K562 (cell line): ENCODE data around the gene ZNF236. TPM values are rescaled to one million over a fixed set of nuclear protein-coding genes. Genes with fewer than 3 reads are reported as not detected.

Source experiments
- ATAC-seq: fragments of 200-7000 bp; cut with Tn5 transposase; 3 replicates; pipeline ENCODE4 v1.9.1; 2020; ENCODE audit warnings: moderate library complexity
- BruUV-seq: library from RNA; stranded (reverse); fragments of 400-500 nt; replicated peaks from 2 replicates; lab custom pipeline; 2021; lab: Mats Ljungman, UMichigan
- CTCF ChIA-PET: fragments of 300-600 bp; formaldehyde crosslinking; extraction: SDS; loops from one replicate; lab custom pipeline; 2021; ENCODE audit warnings: low intra/inter-chr PET ratio; lab: Yijun Ruan, JAX
- POLR2A ChIA-PET: fragments of 300-600, 350-650 bp; sonication (Branson Sonifier 250); formaldehyde crosslinking; extraction: SDS; loops from one replicate; lab custom pipeline; 2021; ENCODE audit warnings: antibody characterized with exemption, inconsistent platforms; lab: Yijun Ruan, JAX
- DNase-seq, 4 experiments: peaks; one replicate each; pipeline versions ENCODE4 v3.0.0 to v3.0.0-alpha.2; 2011 to 2018; ENCODE audit warnings: low spot score in 3 of 4, mixed read lengths in 3 of 4; ENCODE audit errors: extremely low read depth in 1 of 4
- FAIRE-seq: peaks from 2 replicates; lab custom pipeline; 2011; peaks lifted over from hg19 to GRCh38; lab: Jason Lieb, UNC
- H2AFZ ChIP-seq: 2 replicates; pipeline ENCODE4 v1.6.0; 2011; ENCODE audit warnings: low read depth, low read length, control low read depth, inconsistent platforms
- H3K27ac ChIP-seq: fragments of 200-600 bp; 3 replicates; pipeline ENCODE4 v1.8.0; 2011; ENCODE audit warnings: low read depth, mild to moderate bottlenecking, control low read depth, inconsistent platforms, low read length, moderate library complexity, mixed read lengths; ENCODE audit errors: extremely low read depth
- H3K27me3 ChIP-seq, 2 experiments: fragments of 300-600 bp in 1 of 2; 2 replicates in 1 of 2; 3 replicates in 1 of 2; pipeline versions ENCODE4 v1.6.0 to v1.8.0; 2011; ENCODE audit warnings: inconsistent platforms in 2 of 2, low read length in 2 of 2, mild to moderate bottlenecking in 1 of 2, mixed read lengths in 1 of 2, moderate library complexity in 1 of 2; ENCODE audit not compliant: control insufficient read depth in 2 of 2, insufficient read depth in 2 of 2
- H3K36me3 ChIP-seq: fragments of 300-600 bp; 3 replicates; pipeline ENCODE4 v1.8.0; 2011; ENCODE audit warnings: mild to moderate bottlenecking, low read length, inconsistent platforms; ENCODE audit not compliant: control insufficient read depth, insufficient read depth
- H3K4me1 ChIP-seq, 2 experiments: fragments of 200-600 bp in 1 of 2; replicated peaks in 1 of 2; 2 replicates in 1 of 2; 3 replicates in 1 of 2; pipeline versions ENCODE4 v1.5.1 to v1.8.0; 2011; ENCODE audit warnings: inconsistent platforms in 2 of 2, low read length in 2 of 2, mild to moderate bottlenecking in 1 of 2, mixed read lengths in 1 of 2, moderate library complexity in 1 of 2; ENCODE audit not compliant: control insufficient read depth in 2 of 2, insufficient read depth in 2 of 2
- H3K4me2 ChIP-seq: 2 replicates; pipeline ENCODE4 v1.6.1; 2011; ENCODE audit warnings: low read length, control low read depth, inconsistent platforms, mixed read lengths; ENCODE audit not compliant: insufficient read depth
- H3K4me3 ChIP-seq: fragments of 200-600 bp; sonication (generic), shearing (Covaris generic); 2 replicates; pipeline ENCODE4 v1.5.1; 2016; ENCODE audit warnings: control low read depth, inconsistent platforms
- H3K79me2 ChIP-seq: fragments of 200-600 bp; 3 replicates; pipeline ENCODE4 v1.8.0; 2011; ENCODE audit warnings: low read length, inconsistent platforms; ENCODE audit not compliant: control insufficient read depth, insufficient read depth
- H3K9ac ChIP-seq, 2 experiments: 2 replicates each; pipeline versions ENCODE4 v1.6.0 to v1.6.1; 2011; ENCODE audit warnings: low read depth in 2 of 2, low read length in 2 of 2, control low read depth in 1 of 2, inconsistent platforms in 1 of 2, mild to moderate bottlenecking in 1 of 2, mixed read lengths in 1 of 2; ENCODE audit not compliant: insufficient read depth in 1 of 2
- H3K9me1 ChIP-seq: one replicate; pipeline ENCODE4 v1.6.0; 2011; ENCODE audit warnings: inconsistent platforms, mild to moderate bottlenecking, low read length, moderate library complexity; ENCODE audit not compliant: control insufficient read depth, insufficient read depth
- H3K9me3 ChIP-seq: replicated peaks from 2 replicates; pipeline ENCODE4 v1.5.1; 2011; ENCODE audit warnings: low read depth, low read length, inconsistent platforms; ENCODE audit not compliant: control insufficient read depth, insufficient read depth
- H4K20me1 ChIP-seq: replicated peaks from 2 replicates; pipeline ENCODE4 v1.6.1; 2011; ENCODE audit warnings: low read length, inconsistent platforms, mixed read lengths; ENCODE audit not compliant: control insufficient read depth, insufficient read depth
- ARID2 ChIP-seq: fragments of 450-650 bp; IDR thresholded peaks from 2 replicates; pipeline ENCODE4 v1.6.1; 2017; ENCODE audit warnings: antibody characterized with exemption, mild to moderate bottlenecking
- HEY1 ChIP-seq: fragments of 250-450 bp; sonication (Bioruptor Pico); IDR thresholded peaks from 2 replicates; pipeline ENCODE4 v1.5.0; 2020; ENCODE audit warnings: mild to moderate bottlenecking, moderate library complexity, borderline replicate concordance
- JUND ChIP-seq, 2 experiments: IDR thresholded peaks; 2 replicates in 1 of 2; 3 replicates in 1 of 2; pipeline ENCODE4 v1.6.1; 2011; ENCODE audit warnings: borderline replicate concordance in 2 of 2, low read depth in 2 of 2, low read length in 2 of 2, improper control_type of control experiment in 1 of 2, missing biosample characterization in 1 of 2, missing genetic modification characterization in 1 of 2, missing genetic modification reagents in 1 of 2
- KLF10 ChIP-seq: fragments of 250-450 bp; sonication (Bioruptor Pico); IDR thresholded peaks from 2 replicates; pipeline ENCODE4 v1.6.1; 2021; ENCODE audit warnings: matching md5 sums
- MCM2 ChIP-seq: fragments of 450-650 bp; IDR thresholded peaks from 2 replicates; pipeline ENCODE4 v1.6.1; 2017; ENCODE audit warnings: low read depth, mild to moderate bottlenecking
- PCBP1 ChIP-seq: fragments of 200-400 bp; formaldehyde crosslinking; IDR thresholded peaks from 2 replicates; pipeline ENCODE4 v1.6.1; 2018; ENCODE audit warnings: mild to moderate bottlenecking, low read depth, low read length; ENCODE audit not compliant: poor library complexity, severe bottlenecking
- POU5F1 ChIP-seq: fragments of 150-350 bp; IDR thresholded peaks from 2 replicates; pipeline ENCODE4 v1.6.1; 2014; ENCODE audit warnings: borderline replicate concordance, low read length, low read depth, mild to moderate bottlenecking; ENCODE audit not compliant: partially characterized antibody
- TAF7 ChIP-seq: fragments of 450-650 bp; IDR thresholded peaks from 2 replicates; pipeline ENCODE4 v1.6.1; 2016; ENCODE audit warnings: missing genetic modification characterization, missing compliant biosample characterization
- TOE1 ChIP-seq, 2 experiments: fragments of 450-650 bp in 1 of 2; sonication (generic) in 1 of 2; formaldehyde crosslinking in 1 of 2; IDR thresholded peaks; 2 replicates each; pipeline versions ENCODE4 v1.7.1 to v1.8.0; 2016 to 2022; ENCODE audit warnings: borderline replicate concordance in 2 of 2, mild to moderate bottlenecking in 2 of 2, antibody characterized with exemption in 1 of 2, inconsistent platforms in 1 of 2, low read depth in 1 of 2, missing genetic modification reagents in 1 of 2, moderate library complexity in 1 of 2
- WHSC1 ChIP-seq: IDR thresholded peaks from one replicate; pipeline ENCODE4 v1.6.1; 2012; ENCODE audit warnings: low read length, control low read depth, inconsistent platforms
- YY1 ChIP-seq, 3 experiments: IDR thresholded peaks; 2 replicates each; pipeline ENCODE4 v1.6.1; 2011; ENCODE audit warnings: low read length in 2 of 3, mild to moderate bottlenecking in 2 of 3, moderate library complexity in 2 of 3, borderline replicate concordance in 1 of 3, control low read depth in 1 of 3, low read depth in 1 of 3; ENCODE audit not compliant: insufficient read depth in 3 of 3, insufficient replicate concordance in 2 of 3, control insufficient read depth in 1 of 3, insufficient read length in 1 of 3; ENCODE audit errors: extremely low read depth in 1 of 3
- ZNF592 ChIP-seq: fragments of 450-650 bp; IDR thresholded peaks from 2 replicates; pipeline ENCODE4 v1.6.1; 2017; ENCODE audit warnings: antibody characterized with exemption, mild to moderate bottlenecking
- ZNF830 ChIP-seq: fragments of 250-450 bp; sonication (Bioruptor Pico); IDR thresholded peaks from 2 replicates; pipeline ENCODE4 v1.5.0; 2021; ENCODE audit warnings: mild to moderate bottlenecking
- WGBS: fragments of 100-300 bp; shearing (Covaris generic); methylation state at CpG from one replicate; pipeline ENCODE4 v1.1.6; 2016; ENCODE audit warnings: low coverage, mixed read lengths; ENCODE audit not compliant: insufficient coverage; ENCODE audit errors: missing lambda C conversion rate; 5-methylcytosine and 5-hydroxymethylcytosine counted together
- in situ Hi-C: fragments of 300-500 bp; cut with MboI; formaldehyde crosslinking; loops from 4 replicates; pipeline ENCODE4 v1.15.0; 2018; ENCODE audit warnings: inconsistent platforms, mixed read lengths
- intact Hi-C: fragments of 100-400 bp; cut with micrococcal nuclease; formaldehyde crosslinking; loops from 2 replicates; pipeline ENCODE4 v1.14.2; 2022
- polyA plus RNA-seq, 8 experiments: library from polyadenylated mRNA; depleted of rRNA in 4 of 8; stranded (reverse) in 5 of 8; unstranded in 3 of 8; fragments of >200 nt; fragmentation: Nextera tagmentation in 2 of 8; fragmentation: Illumina TruSeq in 1 of 8; extraction: Ambion mirVana in 2 of 8; extraction: Trizol in 1 of 8; gene quantifications; 2 replicates each; pipeline versions ENCODE4 v1.2.1 to v1.2.3, GENCODE V29; 2011 to 2014; ENCODE audit warnings: inconsistent platforms in 1 of 8, missing spikeins in 1 of 8
- total RNA-seq, 7 experiments: library from RNA; depleted of rRNA in 6 of 7; stranded (reverse); fragments of >200 nt in 6 of 7; fragmentation: Illumina TruSeq in 2 of 7; extraction: Trizol in 2 of 7; gene quantifications; 2 replicates each; pipeline versions ENCODE4 v1.2.1 to v1.2.3, GENCODE V29; 2011 to 2021; ENCODE audit warnings: low replicate concordance in 1 of 7

Gene ZNF236
- total and polyA plus RNA-seq, 9 of the 15 experiments (the other 6 are each of a cell fraction or from before 2014, with no cell fraction given), result 0.35 to 8.7 (median 3.4) TPM

GRCh38 chr18:76886112-76886511, 63.8 kb downstream of the ZNF236 start:
- no peaks in the 10 kb centered on the region for H4K20me1 ChIP-seq
- no peak overlapping the region for H3K27ac ChIP-seq
- no peak overlapping the region for H3K4me3 ChIP-seq
- no peaks in the 10 kb centered on the region for H3K9me3 ChIP-seq
- H3K4me1 ChIP-seq, result no peaks in the 10 kb centered on the region
- no peaks in the 10 kb centered on the region for H3K9me1 ChIP-seq
- 92% methylated on average over 6 of the region's 7 CpGs for WGBS
- no peak for FAIRE-seq
- TF ChIP-seq ZNF592 (no peak), TOE1 (IDR thresholded peaks at IDR 0.05; ENCODE audit: borderline replicate concordance) (no peak), TOE1 (CRISPR knock-in tag; IDR thresholded peaks at IDR 0.05; ENCODE audit: borderline replicate concordance, low read depth) (no peak), ZNF830 (CRISPR knock-in tag) (no peak), KLF10 (CRISPR knock-in tag) (no peak), POU5F1 (no peak), WHSC1 (no peak), MCM2 (no peak), PCBP1 (no peak), HEY1 (no peak), YY1 (IDR thresholded peaks at IDR 0.05; ENCODE audit: borderline replicate concordance in 1 of 3, control insufficient read depth in 1 of 3, extremely low read depth in 1 of 3, insufficient read depth in 3 of 3, insufficient read length in 1 of 3, insufficient replicate concordance in 2 of 3, low read depth in 1 of 3, low read length in 2 of 3) (no peak), ARID2 (no peak), JUND (IDR thresholded peaks at IDR 0.05; ENCODE audit: borderline replicate concordance, low read depth, low read length) (no peak), JUND (tag; IDR thresholded peaks at IDR 0.05; ENCODE audit: borderline replicate concordance, low read depth, low read length) (no peak), TAF7 (no peak)
- TF ChIP-seq, all 486 proteins: peak for 0
- Histone ChIP-seq H3K79me2 (no peaks in the 10 kb centered on the region), H3K9ac (no peak overlapping the region), H3K36me3 (peaks cover 26% of the 10 kb centered on the region; the same call in 1 of the 3 replicates), H3K4me2 (no peak overlapping the region), H3K27me3 (no peaks in the 10 kb centered on the region), H2AFZ (no peak overlapping the region)
- BruUV-seq, result no TSS peak
- DNase-seq (no peak), ATAC-seq (no peak)
- POLR2A ChIA-PET, result no interaction called here
- intact Hi-C loops (no loop called here), in situ Hi-C loops (no loop called here)
- CTCF ChIA-PET, result no interaction called here
